Limb (tissue), 2 donors: ENCODE results near the gene WRAP53.

Experiments
- DNase-seq, 2 donors: peaks; one replicate each; pipeline ENCODE4 v3.0.0-alpha.2; 2016; ENCODE audit errors: extremely low spot score in 2 of 2

WRAP53 gene

GRCh38 chr17:7740481-7741001 lies 52.3 kb downstream of the WRAP53 start:
- DNase-seq = no peak

GRCh38 chr17:7742729-7743128 lies 54.5 kb downstream of the WRAP53 start:
- no peak for DNase-seq

GRCh38 chr17:7744416-7744815 lies 56.1 kb downstream of the WRAP53 start:
- DNase-seq = no peak

GRCh38 chr17:7745748-7746470 lies 57.6 kb downstream of the WRAP53 start:
- no peak for DNase-seq

- DNase-seq = no peak
Measured at GRCh38 chr17:7747635-7748071, 59.4 kb downstream of the WRAP53 start.

GRCh38 chr17:7748076-7748775 lies 59.9 kb downstream of the WRAP53 start:
- DNase-seq = no peak

GRCh38 chr17:7750321-7750821 lies 62.1 kb downstream of the WRAP53 start:
- no peak for DNase-seq
